Measurements from ENCODE around the gene RAB3C.

DNA sequence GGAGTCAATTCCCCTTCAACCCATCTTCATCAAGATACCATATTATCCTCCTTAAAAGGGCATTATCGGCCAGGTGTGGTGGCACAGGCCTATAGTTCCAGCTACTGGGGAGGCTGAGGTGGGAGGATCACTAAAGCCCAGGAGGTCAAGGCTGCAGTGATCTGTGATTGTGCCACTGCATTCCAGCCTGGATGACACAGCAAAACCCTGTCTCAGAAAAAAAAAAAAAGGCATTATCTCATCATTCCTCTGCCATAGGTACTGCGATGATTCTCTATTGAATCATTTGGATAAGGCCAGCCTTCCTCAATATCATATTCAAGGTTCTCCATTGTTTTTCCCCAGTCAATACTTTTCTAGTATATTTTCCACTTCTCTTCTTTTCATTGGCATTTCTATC is 39.2 kb upstream of the RAB3C start:
- TF ChIP-seq EZH2 (IDR thresholded peaks at IDR 0.05; ENCODE audit: borderline replicate concordance, low read length) = no peak
- no peak for TF ChIP-seq CTCF (conservative IDR thresholded peaks at IDR 0.05 in 1 of 2, IDR thresholded peaks at IDR 0.05 in 1 of 2; ENCODE audit: extremely low read depth in 1 of 2, insufficient read depth in 1 of 2, low read depth in 1 of 2, low read length in 2 of 2)

All from mammary epithelial cell (primary cell).